ENCODE data around the gene RER1.

DNA sequence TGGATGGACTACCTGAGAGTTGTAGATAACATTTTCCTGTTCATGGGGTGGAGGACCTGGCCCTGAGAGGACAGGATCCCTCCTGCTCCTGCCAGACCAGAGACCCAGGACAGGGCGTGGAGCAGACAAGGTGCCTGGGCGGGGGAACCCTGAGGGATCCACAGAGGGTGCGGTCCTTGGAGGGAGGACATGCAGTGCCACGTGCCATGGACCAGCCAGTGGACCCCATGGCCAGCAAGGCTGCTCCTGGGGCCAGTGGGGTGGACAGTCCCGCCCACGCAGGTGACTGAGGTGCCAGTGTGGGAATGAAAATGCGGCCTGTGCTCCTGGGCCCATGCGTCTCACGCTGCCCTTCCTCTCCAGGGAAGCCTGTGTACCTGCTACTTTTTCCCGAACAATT is 3.6 kb downstream of the RER1 start:
- TF ChIP-seq, protein P1, sequence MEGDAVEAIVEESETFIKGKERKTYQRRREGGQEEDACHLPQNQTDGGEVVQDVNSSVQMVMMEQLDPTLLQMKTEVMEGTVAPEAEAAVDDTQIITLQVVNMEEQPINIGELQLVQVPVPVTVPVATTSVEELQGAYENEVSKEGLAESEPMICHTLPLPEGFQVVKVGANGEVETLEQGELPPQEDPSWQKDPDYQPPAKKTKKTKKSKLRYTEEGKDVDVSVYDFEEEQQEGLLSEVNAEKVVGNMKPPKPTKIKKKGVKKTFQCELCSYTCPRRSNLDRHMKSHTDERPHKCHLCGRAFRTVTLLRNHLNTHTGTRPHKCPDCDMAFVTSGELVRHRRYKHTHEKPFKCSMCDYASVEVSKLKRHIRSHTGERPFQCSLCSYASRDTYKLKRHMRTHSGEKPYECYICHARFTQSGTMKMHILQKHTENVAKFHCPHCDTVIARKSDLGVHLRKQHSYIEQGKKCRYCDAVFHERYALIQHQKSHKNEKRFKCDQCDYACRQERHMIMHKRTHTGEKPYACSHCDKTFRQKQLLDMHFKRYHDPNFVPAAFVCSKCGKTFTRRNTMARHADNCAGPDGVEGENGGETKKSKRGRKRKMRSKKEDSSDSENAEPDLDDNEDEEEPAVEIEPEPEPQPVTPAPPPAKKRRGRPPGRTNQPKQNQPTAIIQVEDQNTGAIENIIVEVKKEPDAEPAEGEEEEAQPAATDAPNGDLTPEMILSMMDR (IDR thresholded peaks at IDR 0.05; ENCODE audit: insufficient read depth, low read length, poor library complexity, severe bottlenecking) = no peak
- no peak for TF ChIP-seq EZH2phosphoT487 (conservative IDR thresholded peaks at IDR 0.05; ENCODE audit: low read length)

Measured in SU-DHL-6 (cell line).